Ishikawa (cell line): Measurements from ENCODE around the gene DCN.

Experiments used
- CEBPB ChIP-seq: IDR thresholded peaks from 2 replicates; pipeline ENCODE4 v1.6.1; 2012
- CREB1 ChIP-seq: IDR thresholded peaks from 2 replicates; pipeline ENCODE4 v1.6.1; 2012; ENCODE audit warnings: low read depth
- EGR1 ChIP-seq: IDR thresholded peaks from 2 replicates; pipeline ENCODE4 v1.6.1; 2012
- EP300 ChIP-seq: IDR thresholded peaks from 2 replicates; pipeline ENCODE4 v1.6.1; 2012; ENCODE audit warnings: borderline replicate concordance
- FOXM1 ChIP-seq: IDR thresholded peaks from 2 replicates; pipeline ENCODE4 v1.6.1; 2012; ENCODE audit warnings: low read depth, borderline replicate concordance
- MAX ChIP-seq: IDR thresholded peaks from 2 replicates; pipeline ENCODE4 v1.6.1; 2012
- NFIC ChIP-seq: IDR thresholded peaks from 2 replicates; pipeline ENCODE4 v1.6.1; 2012
- RAD21 ChIP-seq: IDR thresholded peaks from 2 replicates; pipeline ENCODE4 v1.6.1; 2012; ENCODE audit warnings: low read depth
- REST ChIP-seq: IDR thresholded peaks from 2 replicates; pipeline ENCODE4 v1.6.1; 2012; ENCODE audit warnings: low read depth, mild to moderate bottlenecking
- TAF1 ChIP-seq: IDR thresholded peaks from 2 replicates; pipeline ENCODE4 v1.6.1; 2012; ENCODE audit warnings: low read depth, mild to moderate bottlenecking
- TCF12 ChIP-seq: IDR thresholded peaks from 2 replicates; pipeline ENCODE4 v1.6.1; 2012; ENCODE audit warnings: low read depth
- TEAD4 ChIP-seq: IDR thresholded peaks from 2 replicates; pipeline ENCODE4 v1.6.1; 2012
- USF1 ChIP-seq: IDR thresholded peaks from 2 replicates; pipeline ENCODE4 v1.6.1; 2012
- YY1 ChIP-seq: IDR thresholded peaks from 2 replicates; pipeline ENCODE4 v1.6.1; 2012; ENCODE audit warnings: low read depth
- ZBTB7A ChIP-seq: IDR thresholded peaks from 2 replicates; pipeline ENCODE4 v1.6.1; 2012; ENCODE audit warnings: low read depth

Gene DCN

GRCh38 chr12:91106283-91106682, 76.3 kb downstream of the DCN start:
- TF ChIP-seq REST, result no peak
- no peak for TF ChIP-seq ZBTB7A
- TF ChIP-seq CEBPB, result no peak
- TF ChIP-seq TCF12, result no peak
- no peak for TF ChIP-seq FOXM1
- no peak for TF ChIP-seq RAD21
- TF ChIP-seq NFIC, result no peak
- no peak for TF ChIP-seq EP300
- no peak for TF ChIP-seq TAF1
- TF ChIP-seq CREB1, result no peak
- TF ChIP-seq TEAD4, result no peak
- no peak for TF ChIP-seq MAX
- TF ChIP-seq EGR1, result no peak
- no peak for TF ChIP-seq YY1
- TF ChIP-seq USF1, result no peak

GRCh38 chr12:91105807-91106206, 76.8 kb downstream of the DCN start:
- TF ChIP-seq EP300 (no peak), CREB1 (no peak), EGR1 (no peak), REST (no peak), TAF1 (no peak), FOXM1 (no peak), MAX (no peak), CEBPB (no peak), NFIC (no peak), TCF12 (no peak), ZBTB7A (no peak), USF1 (no peak), RAD21 (no peak), TEAD4 (no peak), YY1 (no peak)

- TF ChIP-seq EGR1 (no peak), TAF1 (no peak), CREB1 (no peak), ZBTB7A (no peak), REST (no peak), USF1 (no peak), EP300 (no peak), YY1 (no peak), NFIC (no peak), RAD21 (no peak), TEAD4 (no peak)
Measured at GRCh38 chr12:91104812-91105466, 77.7 kb downstream of the DCN start.

- no peak for TF ChIP-seq EGR1
- TF ChIP-seq USF1, result no peak
- TF ChIP-seq TEAD4, result no peak
- TF ChIP-seq TAF1, result no peak
- no peak for TF ChIP-seq RAD21
- TF ChIP-seq REST, result no peak
- TF ChIP-seq MAX, result no peak
- no peak for TF ChIP-seq EP300
- no peak for TF ChIP-seq NFIC
- TF ChIP-seq CEBPB, result no peak
- no peak for TF ChIP-seq FOXM1
- no peak for TF ChIP-seq ZBTB7A
- TF ChIP-seq YY1, result no peak
- no peak for TF ChIP-seq TCF12
- TF ChIP-seq CREB1, result no peak
Measured at GRCh38 chr12:91103624-91104023, 79.0 kb downstream of the DCN start.
